Naive B cell (primary cell): ENCODE results near the gene SCAPER. TPM values are rescaled to one million over a fixed set of nuclear protein-coding genes. Genes with fewer than 3 reads are reported as not detected.
A peak's percentile ranks its signal among the peaks of the same experiment; 100 is the strongest.

Experiments used
- ATAC-seq, 2 donors: fragments of 150-1000 bp; cut with Tn5 transposase; 2 replicates each; pipeline ENCODE4 v1.10.0; 2021; ENCODE audit warnings: low read depth in 2 of 2, mild to moderate bottlenecking in 2 of 2, moderate library complexity in 2 of 2
- DNase-seq: peaks from one replicate; pipeline ENCODE4 v3.0.0; 2022
- H3K27ac Mint-ChIP-seq, 6 donors: one replicate each; pipeline ENCODE4 v1.8.0; 2020 to 2022; ENCODE audit warnings: mild to moderate bottlenecking in 6 of 6, mixed read lengths in 6 of 6, moderate library complexity in 5 of 6, inconsistent platforms in 2 of 6
- H3K27me3 Mint-ChIP-seq, 3 donors: one replicate each; pipeline ENCODE4 v1.8.0; 2021 to 2022; ENCODE audit warnings: mixed read lengths in 3 of 3, mild to moderate bottlenecking in 1 of 3
- H3K36me3 Mint-ChIP-seq, 2 donors: one replicate each; pipeline ENCODE4 v1.8.0; 2020 to 2022; ENCODE audit warnings: mixed read lengths in 2 of 2, inconsistent platforms in 1 of 2, mild to moderate bottlenecking in 1 of 2
- H3K4me1 Mint-ChIP-seq, 3 donors: one replicate each; pipeline ENCODE4 v1.8.0; 2020 to 2022; ENCODE audit warnings: mixed read lengths in 3 of 3, inconsistent platforms in 1 of 3, mild to moderate bottlenecking in 1 of 3, moderate library complexity in 1 of 3
- H3K4me3 Mint-ChIP-seq, 8 donors: one replicate each; pipeline ENCODE4 v1.8.0; 2020 to 2022; ENCODE audit warnings: mild to moderate bottlenecking in 8 of 8, mixed read lengths in 8 of 8, moderate library complexity in 8 of 8, inconsistent platforms in 2 of 8
- H3K9me3 Mint-ChIP-seq, 7 donors: one replicate each; pipeline ENCODE4 v1.8.0; 2020 to 2022; ENCODE audit warnings: mixed read lengths in 7 of 7, mild to moderate bottlenecking in 5 of 7, inconsistent platforms in 2 of 7, moderate library complexity in 1 of 7
- polyA plus RNA-seq, 6 donors: library from polyadenylated mRNA; unstranded; fragments of 300-500 nt; fragmentation: Illumina TruSeq; gene quantifications; one replicate each; pipeline ENCODE4 v1.2.3, GENCODE V29; 2021; ENCODE audit warnings: low read depth in 6 of 6

SCAPER gene
- polyA plus RNA-seq, 6 donors from 2014 or later = 11.2 to 38.5 (median 19.0) TPM

GRCh38 chr15:76585576-76585897, 319.6 kb downstream of the SCAPER start:
- Mint-ChIP-seq H3K4me1 (no peaks in the 10 kb centered on the region), H3K27me3 (no peaks in the 10 kb centered on the region), H3K9me3 (peaks cover 0 to 31% (median 23%) of the 10 kb centered on the region in 7 donors), H3K36me3 (peaks cover 8 to 43% of the 10 kb centered on the region in 2 donors), H3K27ac (no peak overlapping the region), H3K4me3 (no peak overlapping the region)
- DNase-seq (no peak), ATAC-seq (no peak)

- ATAC-seq (no peak), DNase-seq (no peak)
- Mint-ChIP-seq H3K36me3 (peaks cover 11 to 44% of the 10 kb centered on the region in 2 donors), H3K4me3 (no peak overlapping the region), H3K27me3 (no peaks in the 10 kb centered on the region), H3K27ac (no peak overlapping the region), H3K9me3 (peaks cover 0 to 36% (median 27%) of the 10 kb centered on the region in 7 donors), H3K4me1 (no peaks in the 10 kb centered on the region)
These were observed 320.1 kb downstream of the SCAPER start for GRCh38 chr15:76584868-76585575.

- no peak overlapping the region for H3K27ac Mint-ChIP-seq
- H3K36me3 Mint-ChIP-seq = peaks cover 11 to 34% of the 10 kb centered on the region in 2 donors
- H3K9me3 Mint-ChIP-seq = peaks cover 0 to 44% (median 27%) of the 10 kb centered on the region in 7 donors
- H3K4me1 Mint-ChIP-seq = peaks cover 0 to 9% (median 0%) of the 10 kb centered on the region in 3 donors
- no peak overlapping the region for H3K4me3 Mint-ChIP-seq
- no peaks in the 10 kb centered on the region for H3K27me3 Mint-ChIP-seq
- no peak for ATAC-seq
- DNase-seq = no peak
These were observed 322.6 kb downstream of the SCAPER start for GRCh38 chr15:76582550-76582949.

GRCh38 chr15:76577879-76578512, 327.1 kb downstream of the SCAPER start:
- Mint-ChIP-seq H3K27ac (no peak overlapping the region), H3K27me3 (no peaks in the 10 kb centered on the region), H3K4me1 (peaks cover 22 to 37% (median 29%) of the 10 kb centered on the region in 3 donors), H3K36me3 (peaks cover 11 to 31% of the 10 kb centered on the region in 2 donors), H3K4me3 (no peak overlapping the region), H3K9me3 (peaks cover 0 to 37% (median 25%) of the 10 kb centered on the region in 7 donors)
- no peak for DNase-seq
- no peak for ATAC-seq

- Mint-ChIP-seq H3K4me3 (peak overlapping the region in 1 of 8 donors; percentile 44), H3K27ac (peak overlapping the region in 4 of 6 donors; percentile 22 to 69 (median 28)), H3K4me1 (peaks cover 22 to 37% (median 29%) of the 10 kb centered on the region in 3 donors), H3K36me3 (peaks cover 11 to 20% of the 10 kb centered on the region in 2 donors), H3K27me3 (no peaks in the 10 kb centered on the region), H3K9me3 (peaks cover 0 to 24% (median 14%) of the 10 kb centered on the region in 7 donors)
- ATAC-seq (no peak), DNase-seq (no peak)
These were observed 328.4 kb downstream of the SCAPER start for GRCh38 chr15:76576523-76577279.

GRCh38 chr15:76575679-76576078, 329.5 kb downstream of the SCAPER start:
- no peaks in the 10 kb centered on the region for H3K27me3 Mint-ChIP-seq
- peak overlapping the region in 1 of 6 donors; percentile 0 for H3K27ac Mint-ChIP-seq
- ATAC-seq (no peak), DNase-seq (no peak)
- H3K36me3 Mint-ChIP-seq = peaks cover 7 to 18% of the 10 kb centered on the region in 2 donors
- peaks cover 0 to 14% (median 7%) of the 10 kb centered on the region in 7 donors for H3K9me3 Mint-ChIP-seq
- peaks cover 22 to 37% (median 29%) of the 10 kb centered on the region in 3 donors for H3K4me1 Mint-ChIP-seq
- no peak overlapping the region for H3K4me3 Mint-ChIP-seq

GRCh38 chr15:76575274-76575673, 329.9 kb downstream of the SCAPER start:
- Mint-ChIP-seq H3K4me1 (peaks cover 22 to 37% (median 29%) of the 10 kb centered on the region in 3 donors), H3K9me3 (peaks cover 0 to 13% (median 3%) of the 10 kb centered on the region in 7 donors), H3K4me3 (peak overlapping the region in 1 of 8 donors; percentile 6), H3K27ac (peak overlapping the region in 3 of 6 donors; percentile 0 to 70 (median 5)), H3K27me3 (no peaks in the 10 kb centered on the region), H3K36me3 (peaks cover 7 to 16% of the 10 kb centered on the region in 2 donors)
- DNase-seq (no peak), ATAC-seq (peak; percentile 39 to 40)

- H3K27me3 Mint-ChIP-seq = no peaks in the 10 kb centered on the region
- ATAC-seq = no peak
- peak overlapping the region in 1 of 6 donors; percentile 50 for H3K27ac Mint-ChIP-seq
- H3K4me3 Mint-ChIP-seq = no peak overlapping the region
- H3K9me3 Mint-ChIP-seq = peaks cover 0 to 7% (median 3%) of the 10 kb centered on the region in 7 donors
- H3K36me3 Mint-ChIP-seq = peaks cover 11 to 19% of the 10 kb centered on the region in 2 donors
- peaks cover 22 to 32% (median 29%) of the 10 kb centered on the region in 3 donors for H3K4me1 Mint-ChIP-seq
- DNase-seq = no peak
These were observed 332.2 kb downstream of the SCAPER start for GRCh38 chr15:76572983-76573314.

GRCh38 chr15:76566276-76566675, 338.9 kb downstream of the SCAPER start:
- ATAC-seq (no peak), DNase-seq (no peak)
- H3K4me1 Mint-ChIP-seq = peaks cover 12 to 21% (median 14%) of the 10 kb centered on the region in 3 donors
- no peak overlapping the region for H3K4me3 Mint-ChIP-seq
- H3K9me3 Mint-ChIP-seq = peaks cover 0 to 13% (median 5%) of the 10 kb centered on the region in 7 donors
- peaks cover 19 to 26% of the 10 kb centered on the region in 2 donors for H3K36me3 Mint-ChIP-seq
- H3K27ac Mint-ChIP-seq = no peak overlapping the region
- H3K27me3 Mint-ChIP-seq = no peaks in the 10 kb centered on the region

- Mint-ChIP-seq H3K4me1 (peaks cover 12 to 21% (median 14%) of the 10 kb centered on the region in 3 donors), H3K27ac (peak overlapping the region in 2 of 6 donors; percentile 45 to 87), H3K9me3 (peaks cover 0 to 11% (median 4%) of the 10 kb centered on the region in 7 donors), H3K36me3 (peaks cover 21 to 23% of the 10 kb centered on the region in 2 donors), H3K27me3 (no peaks in the 10 kb centered on the region), H3K4me3 (peak overlapping the region in 2 of 8 donors; percentile 21 to 48)
- ATAC-seq (peak in 1 of 2 donors; percentile 25), DNase-seq (no peak)
These were observed 339.8 kb downstream of the SCAPER start for GRCh38 chr15:76565366-76565765.

GRCh38 chr15:76555247-76555646, 349.9 kb downstream of the SCAPER start:
- H3K4me1 Mint-ChIP-seq = peaks cover 2 to 17% (median 4%) of the 10 kb centered on the region in 3 donors
- peaks cover 7 to 40% (median 13%) of the 10 kb centered on the region in 7 donors for H3K9me3 Mint-ChIP-seq
- H3K27ac Mint-ChIP-seq = no peak overlapping the region
- DNase-seq (no peak), ATAC-seq (no peak)
- H3K36me3 Mint-ChIP-seq = peaks cover 38 to 42% of the 10 kb centered on the region in 2 donors
- H3K27me3 Mint-ChIP-seq = no peaks in the 10 kb centered on the region
- no peak overlapping the region for H3K4me3 Mint-ChIP-seq

- peaks cover 30 to 31% of the 10 kb centered on the region in 2 donors for H3K36me3 Mint-ChIP-seq
- no peaks in the 10 kb centered on the region for H3K27me3 Mint-ChIP-seq
- DNase-seq (no peak), ATAC-seq (no peak)
- peaks cover 7 to 41% (median 17%) of the 10 kb centered on the region in 7 donors for H3K9me3 Mint-ChIP-seq
- peaks cover 3 to 17% (median 4%) of the 10 kb centered on the region in 3 donors for H3K4me1 Mint-ChIP-seq
- H3K27ac Mint-ChIP-seq = no peak overlapping the region
- H3K4me3 Mint-ChIP-seq = no peak overlapping the region
These were observed 351.6 kb downstream of the SCAPER start for GRCh38 chr15:76553564-76553963.

GRCh38 chr15:76553102-76553501, 352.0 kb downstream of the SCAPER start:
- DNase-seq (no peak), ATAC-seq (no peak)
- peaks cover 7 to 38% (median 17%) of the 10 kb centered on the region in 7 donors for H3K9me3 Mint-ChIP-seq
- no peak overlapping the region for H3K4me3 Mint-ChIP-seq
- peaks cover 30 to 31% of the 10 kb centered on the region in 2 donors for H3K36me3 Mint-ChIP-seq
- peak overlapping the region in 1 of 6 donors; percentile 70 for H3K27ac Mint-ChIP-seq
- H3K4me1 Mint-ChIP-seq = peaks cover 3 to 17% (median 4%) of the 10 kb centered on the region in 3 donors
- H3K27me3 Mint-ChIP-seq = no peaks in the 10 kb centered on the region
